ENCODE data around the gene FBLN2. TPM values are rescaled to one million over a fixed set of nuclear protein-coding genes. Genes with fewer than 3 reads are reported as not detected.

Gene FBLN2
- polyA plus RNA-seq, 1 donor: 34.2 TPM

Other genes with a start within 250 kb of the FBLN2 start
- 9.6 TPM for gene NUP210, start 128.8 kb upstream of the FBLN2 start, polyA plus RNA-seq (ENCODE audit: insufficient read length)
- 19.2 TPM for gene HDAC11, start 68.8 kb upstream of the FBLN2 start, polyA plus RNA-seq (ENCODE audit: insufficient read length)